ENCODE results near the gene OLFM1. TPM values are rescaled to one million over a fixed set of nuclear protein-coding genes. Genes with fewer than 3 reads are reported as not detected.

OLFM1 gene
- total RNA-seq, 4 donors from 2014 or later: 18.7 to 46.1 (median 38.6) TPM

GRCh38 chr9:135088348-135088978, 995 bp downstream of the OLFM1 start:
- H3K4me3 ChIP-seq: peak overlapping the region; percentile 56 to 67 (median 57)
- no peak for TF ChIP-seq POLR2A (IDR thresholded peaks at IDR 0.05; ENCODE audit: low read depth)
- TF ChIP-seq CTCF (IDR thresholded peaks at IDR 0.05): no peak
- TF ChIP-seq EP300 (IDR thresholded peaks at IDR 0.05): no peak
- TF ChIP-seq POLR2AphosphoS5 (IDR thresholded peaks at IDR 0.05): no peak
- H3K27ac ChIP-seq (replicated peaks in 1 of 4): peak overlapping the region in 2 of 4 donors; percentile 19 to 36
- 2% methylated on average over 31 of the region's 45 CpGs for WGBS
- no peak for DNase-seq (ENCODE audit: extremely low spot score)
- intact Hi-C loops (cut with DNase I): no loop called here
- peaks cover 0 to 59% (median 16%) of the 10 kb centered on the region in 4 donors for H3K27me3 ChIP-seq
- H3K4me1 ChIP-seq: peaks cover 19 to 48% (median 44%) of the 10 kb centered on the region in 4 donors
- H3K9me3 ChIP-seq: no peaks in the 10 kb centered on the region
- peaks cover 0 to 12% (median 0%) of the 10 kb centered on the region in 4 donors for H3K36me3 ChIP-seq

GRCh38 chr9:135088979-135089847, 1.7 kb downstream of the OLFM1 start:
- peak overlapping the region in 1 of 4 donors; percentile 36 for H3K27ac ChIP-seq (replicated peaks in 1 of 4)
- peaks cover 0 to 53% (median 16%) of the 10 kb centered on the region in 4 donors for H3K27me3 ChIP-seq
- H3K4me1 ChIP-seq: peaks cover 19 to 42% (median 39%) of the 10 kb centered on the region in 4 donors
- H3K4me3 ChIP-seq: peak overlapping the region; percentile 56 to 67 (median 57)
- WGBS: 56% methylated on average over 7 of the region's 35 CpGs
- peaks cover 0 to 12% (median 0%) of the 10 kb centered on the region in 4 donors for H3K36me3 ChIP-seq
- intact Hi-C loops (cut with DNase I): no loop called here
- DNase-seq (ENCODE audit: extremely low spot score): no peak
- TF ChIP-seq POLR2A (IDR thresholded peaks at IDR 0.05; ENCODE audit: low read depth) (no peak), EP300 (IDR thresholded peaks at IDR 0.05) (no peak)
- no peaks in the 10 kb centered on the region for H3K9me3 ChIP-seq

- TF ChIP-seq POLR2A (IDR thresholded peaks at IDR 0.05; ENCODE audit: low read depth): no peak
- TF ChIP-seq CTCF (IDR thresholded peaks at IDR 0.05): no peak
- no peak for TF ChIP-seq EP300 (IDR thresholded peaks at IDR 0.05)
- TF ChIP-seq POLR2AphosphoS5 (IDR thresholded peaks at IDR 0.05): no peak
- H3K36me3 ChIP-seq: peaks cover 0 to 12% (median 0%) of the 10 kb centered on the region in 4 donors
- peaks cover 19 to 41% (median 39%) of the 10 kb centered on the region in 4 donors for H3K4me1 ChIP-seq
- peaks cover 0 to 48% (median 16%) of the 10 kb centered on the region in 4 donors for H3K27me3 ChIP-seq
- H3K27ac ChIP-seq (replicated peaks in 1 of 4): no peak overlapping the region
- no peaks in the 10 kb centered on the region for H3K9me3 ChIP-seq
- 95% methylated on average over 6 of the region's 7 CpGs for WGBS
- no peak overlapping the region for H3K4me3 ChIP-seq
- intact Hi-C loops (cut with DNase I): no loop called here
- no peak for DNase-seq (ENCODE audit: extremely low spot score)
Measured at GRCh38 chr9:135090081-135090480, 2.6 kb downstream of the OLFM1 start.

- no peak overlapping the region for H3K27ac ChIP-seq (replicated peaks in 1 of 4)
- intact Hi-C loops (cut with DNase I): no loop called here
- H3K4me1 ChIP-seq: peaks cover 19 to 37% (median 36%) of the 10 kb centered on the region in 4 donors
- peaks cover 0 to 44% (median 16%) of the 10 kb centered on the region in 4 donors for H3K27me3 ChIP-seq
- H3K4me3 ChIP-seq: no peak overlapping the region
- WGBS: 64% methylated on average over 4 of the region's 5 CpGs
- TF ChIP-seq CTCF (IDR thresholded peaks at IDR 0.05) (no peak), POLR2AphosphoS5 (IDR thresholded peaks at IDR 0.05) (no peak), EP300 (IDR thresholded peaks at IDR 0.05) (no peak), POLR2A (IDR thresholded peaks at IDR 0.05; ENCODE audit: low read depth) (no peak)
- no peak for DNase-seq (ENCODE audit: extremely low spot score)
- H3K36me3 ChIP-seq: peaks cover 0 to 13% (median 0%) of the 10 kb centered on the region in 4 donors
- no peaks in the 10 kb centered on the region for H3K9me3 ChIP-seq
Measured at GRCh38 chr9:135090547-135090946, 3.1 kb downstream of the OLFM1 start.

- Histone ChIP-seq H3K4me3 (no peak overlapping the region), H3K27ac (replicated peaks in 1 of 4) (no peak overlapping the region), H3K9me3 (no peaks in the 10 kb centered on the region), H3K27me3 (peaks cover 0 to 35% (median 16%) of the 10 kb centered on the region in 4 donors), H3K4me1 (peaks cover 13 to 27% (median 26%) of the 10 kb centered on the region in 4 donors), H3K36me3 (peaks cover 0 to 23% (median 3%) of the 10 kb centered on the region in 4 donors)
- DNase-seq (ENCODE audit: extremely low spot score): no peak
- WGBS: 90% methylated on average over 1 of the region's 1 CpG
- intact Hi-C loops (cut with DNase I): no loop called here
- no peak for TF ChIP-seq POLR2AphosphoS5 (IDR thresholded peaks at IDR 0.05)
- TF ChIP-seq POLR2A (IDR thresholded peaks at IDR 0.05; ENCODE audit: low read depth): no peak
- TF ChIP-seq EP300 (IDR thresholded peaks at IDR 0.05): no peak
Measured at GRCh38 chr9:135091545-135091944, 4.1 kb downstream of the OLFM1 start.

Data from esophagus muscularis mucosa (tissue), 4 donors.